Measurements from ENCODE around the gene CCDC154. TPM values are rescaled to one million over a fixed set of nuclear protein-coding genes. Genes with fewer than 3 reads are reported as not detected.
"Not testable (repeated sequence)": the region's sequence is repeated elsewhere in the genome, so short reads cannot be mapped to it uniquely, and the experiment has no call there.

CCDC154 gene
- total RNA-seq, 1 experiment from 2014 or later, result 0.40 TPM

DNA sequence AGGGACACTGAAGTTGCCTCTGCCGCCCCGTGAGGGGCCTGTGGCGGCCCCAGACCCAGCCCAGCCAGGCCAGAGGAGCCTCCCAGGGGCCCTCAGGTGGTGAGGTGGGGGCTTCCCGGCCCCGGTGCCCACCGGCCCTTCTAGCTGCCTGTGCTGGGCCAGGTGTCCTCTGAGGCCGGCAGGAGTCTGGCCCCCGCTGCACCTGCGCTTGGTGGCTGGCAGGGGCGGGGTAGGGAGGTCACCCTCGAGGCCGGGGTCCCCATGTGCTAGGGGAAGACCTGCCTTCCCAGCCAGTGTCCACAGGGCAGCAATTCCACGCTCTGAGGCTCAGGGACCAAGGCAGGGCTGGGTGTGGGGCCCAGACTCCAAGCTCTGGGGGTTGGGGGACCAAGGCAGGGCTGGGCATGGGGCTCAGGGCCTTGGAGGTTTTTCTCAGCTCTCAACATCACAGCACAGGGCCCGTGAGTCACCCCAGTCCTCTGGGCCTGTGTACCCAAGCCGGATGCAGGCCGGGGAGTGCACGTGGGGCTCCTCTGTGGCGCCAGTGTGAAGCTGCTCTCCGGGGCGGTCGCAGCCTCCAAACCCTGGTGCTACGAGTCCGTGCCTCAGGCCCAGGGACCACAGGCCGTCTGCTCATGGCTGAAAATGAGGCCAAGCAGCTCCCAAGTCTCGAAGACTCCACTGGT lies 1.3 kb upstream of the CCDC154 start:
- no peak for DNase-seq (ENCODE audit: low read depth, low spot score)
- in situ Hi-C loops (cut with HindIII; ENCODE audit: low pct_unique_long_range_greater_than_20kb, low sequenced_read_pairs), result no loop called here

DNA sequence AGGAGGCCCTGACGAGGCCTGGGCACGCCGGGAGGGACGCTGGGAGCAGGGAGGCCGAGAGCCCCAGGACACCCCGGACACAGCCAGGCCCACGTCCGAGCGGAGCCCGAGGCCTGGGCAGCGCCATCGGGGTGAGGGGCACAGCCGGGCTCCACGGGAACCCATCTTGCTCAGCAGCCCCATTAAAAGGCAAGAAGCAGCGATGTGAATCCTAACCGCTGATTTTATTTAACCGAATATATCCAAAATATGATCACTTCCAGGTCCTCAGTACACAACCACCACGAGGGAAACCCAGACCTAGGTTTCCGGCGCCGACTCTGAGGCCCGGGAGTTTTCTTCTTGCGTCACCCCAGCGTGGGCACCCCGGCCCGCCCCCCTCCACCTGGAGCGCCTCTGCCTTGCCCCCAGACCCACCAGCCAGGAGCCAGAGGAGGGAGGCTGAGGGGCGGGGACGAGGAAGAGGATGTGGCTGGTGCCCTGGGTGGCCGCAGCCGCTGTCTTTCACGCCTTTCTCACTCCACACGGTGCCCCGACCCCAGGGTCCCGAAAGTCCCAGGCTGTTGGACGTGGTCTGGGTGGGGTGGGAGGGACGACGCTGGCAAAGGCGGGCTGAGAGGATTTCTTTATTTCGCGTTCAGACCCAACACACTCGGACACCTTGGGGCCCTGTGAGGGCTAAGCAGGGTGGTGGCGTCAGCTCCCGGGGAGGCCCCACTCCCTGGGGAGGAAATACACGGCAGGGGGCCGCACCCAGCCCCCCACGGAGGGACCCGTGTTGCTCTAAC lies 568 bp upstream of the CCDC154 start:
- in situ Hi-C loops (cut with HindIII; ENCODE audit: low pct_unique_long_range_greater_than_20kb, low sequenced_read_pairs), result no loop called here
- DNase-seq (ENCODE audit: low read depth, low spot score), result no peak

GRCh38 chr16:1443403-1443973 lies 868 bp downstream of the CCDC154 start:
- in situ Hi-C loops (cut with HindIII; ENCODE audit: low pct_unique_long_range_greater_than_20kb, low sequenced_read_pairs), result no loop called here
- DNase-seq (ENCODE audit: low read depth, low spot score), result no peak

DNA sequence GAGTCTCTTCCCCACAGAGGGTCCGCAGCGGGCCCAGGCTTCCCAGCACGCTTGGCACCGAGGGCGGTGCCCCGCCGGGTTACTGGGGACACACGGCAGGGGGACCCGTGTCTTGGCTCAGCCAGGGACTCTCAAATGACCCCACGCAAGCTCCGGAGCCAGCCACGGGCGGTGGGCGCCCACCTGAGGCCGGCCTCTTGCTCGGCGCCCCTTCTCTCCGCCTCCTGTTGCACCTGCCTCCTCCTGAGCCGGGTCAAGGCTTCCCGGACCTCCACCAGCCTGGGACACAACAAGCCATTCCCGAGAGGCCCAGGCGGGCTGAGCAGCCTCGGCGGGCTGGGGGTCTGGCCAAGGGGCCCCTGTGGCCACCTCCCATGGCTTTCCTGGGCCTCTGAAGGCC lies 1.7 kb downstream of the CCDC154 start:
- DNase-seq (ENCODE audit: low read depth, low spot score), result no peak
- in situ Hi-C loops (cut with HindIII; ENCODE audit: low pct_unique_long_range_greater_than_20kb, low sequenced_read_pairs), result no loop called here

DNA sequence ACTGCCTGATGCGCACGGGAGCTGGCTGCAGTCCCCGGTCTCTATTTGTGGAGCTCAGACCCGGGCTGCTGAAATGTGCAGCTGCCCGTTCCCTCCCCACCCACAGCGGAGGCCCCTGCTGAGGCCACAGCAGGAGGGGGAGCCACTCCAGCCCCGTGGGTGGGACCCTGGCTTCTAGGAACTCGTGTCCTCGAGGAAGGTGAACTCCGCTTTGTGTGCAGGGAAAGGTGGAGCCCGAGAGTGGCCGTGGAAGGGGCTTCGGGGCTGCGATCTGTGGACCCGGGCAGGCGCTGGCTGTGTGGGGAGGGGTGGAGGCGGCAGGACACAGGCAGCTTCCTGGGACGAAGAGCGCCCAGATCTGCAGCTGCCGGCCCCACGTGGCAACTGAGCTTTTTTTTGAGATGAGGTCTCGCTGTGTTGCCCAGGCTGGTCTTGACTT lies 2.9 kb downstream of the CCDC154 start:
- no peak for DNase-seq (ENCODE audit: low read depth, low spot score)
- in situ Hi-C loops (cut with HindIII; ENCODE audit: low pct_unique_long_range_greater_than_20kb, low sequenced_read_pairs), result no loop called here

DNA sequence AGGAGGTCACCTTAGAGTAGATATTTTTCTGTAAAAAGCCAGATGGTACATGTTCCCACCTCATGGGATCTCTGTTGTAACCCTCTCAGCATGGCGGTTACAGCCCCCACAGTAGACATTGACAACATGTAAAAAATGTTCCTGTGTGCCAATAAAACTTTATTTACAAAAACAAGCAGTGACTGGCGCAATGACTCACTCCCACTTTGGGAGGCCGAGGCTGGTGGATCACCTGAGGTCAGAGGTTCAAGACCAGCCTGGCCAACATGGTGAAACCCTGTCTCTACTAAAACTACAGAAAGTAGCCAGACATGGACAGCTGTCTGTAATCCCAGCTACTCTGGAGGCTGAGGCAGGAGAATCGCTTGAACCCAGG lies 4.7 kb downstream of the CCDC154 start:
- in situ Hi-C loops (cut with HindIII; ENCODE audit: low pct_unique_long_range_greater_than_20kb, low sequenced_read_pairs); DNase-seq (ENCODE audit: low read depth, low spot score): not testable (repeated sequence)

DNA sequence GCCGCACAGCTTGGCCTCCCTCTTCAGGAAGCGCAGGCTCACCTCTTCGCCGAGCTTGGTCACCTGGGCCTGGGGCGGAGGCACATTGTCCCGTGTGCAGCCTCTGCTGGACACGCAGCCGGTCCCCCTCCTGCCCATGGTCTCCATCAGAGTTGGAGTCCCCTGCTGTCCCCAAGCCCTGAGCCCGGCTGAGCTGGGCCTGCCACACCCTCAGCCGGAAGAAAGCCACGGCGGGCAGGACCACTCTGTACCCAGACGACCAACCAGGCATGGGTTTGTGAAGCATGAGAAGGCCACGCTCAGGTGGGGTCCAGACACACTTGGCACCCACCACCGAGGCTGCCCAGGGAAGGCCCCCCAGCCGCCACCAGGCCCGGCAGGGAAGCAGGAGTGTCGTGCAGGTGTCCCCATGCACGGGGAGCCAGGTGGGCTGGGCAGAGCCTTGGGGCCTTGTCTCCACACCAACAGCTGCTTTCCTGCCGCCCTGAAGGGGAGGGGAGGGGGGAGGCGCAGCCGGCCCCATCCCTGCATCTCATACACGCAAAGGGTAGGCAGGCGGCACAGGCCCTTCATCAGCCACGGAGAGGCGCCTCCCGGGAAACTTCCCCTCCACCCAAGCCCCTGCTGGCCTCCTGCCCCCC lies 5.2 kb downstream of the CCDC154 start:
- in situ Hi-C loops (cut with HindIII; ENCODE audit: low pct_unique_long_range_greater_than_20kb, low sequenced_read_pairs), result no loop called here
- DNase-seq (ENCODE audit: low read depth, low spot score), result no peak

DNA sequence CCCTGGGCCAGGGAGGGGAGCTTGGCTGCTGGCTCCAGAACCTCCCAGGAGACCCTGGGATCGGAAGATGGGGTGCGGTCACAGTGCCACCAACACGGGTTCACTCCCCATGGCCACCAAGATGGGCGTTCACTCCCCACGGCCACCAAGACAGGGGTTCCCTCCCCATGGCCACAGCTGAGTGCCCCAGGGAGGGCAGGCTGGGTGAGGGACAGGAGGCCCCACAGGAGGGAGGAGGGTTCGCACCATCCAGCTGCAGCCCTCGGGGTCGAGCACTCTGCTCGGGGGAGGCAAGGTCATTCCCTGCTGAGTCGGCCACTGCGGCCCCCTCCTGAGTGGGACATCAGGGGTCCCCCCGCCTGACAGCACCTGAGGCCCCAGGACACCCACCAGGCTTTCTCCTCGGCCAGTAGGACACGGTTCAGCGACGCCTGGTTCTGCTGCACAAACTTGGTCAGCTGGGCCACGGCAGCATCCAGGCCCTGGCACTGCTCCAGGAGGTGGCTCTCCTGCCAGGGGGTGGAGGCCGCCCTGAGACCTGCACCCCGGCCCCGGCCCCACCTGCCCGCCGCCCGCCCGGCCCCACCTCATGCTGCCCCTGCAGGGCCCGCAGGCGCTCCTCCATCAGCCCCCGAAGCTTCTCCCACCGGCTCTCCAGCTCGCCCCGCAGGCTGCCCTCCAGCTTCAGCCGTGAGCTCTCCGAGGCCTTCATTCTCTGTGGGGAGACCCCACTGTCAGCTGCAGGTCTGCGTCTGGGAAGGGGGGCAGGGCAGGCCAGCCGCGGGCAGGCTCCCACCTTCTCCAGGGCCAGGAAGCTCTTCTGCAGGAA lies 5.9 kb downstream of the CCDC154 start:
- in situ Hi-C loops (cut with HindIII; ENCODE audit: low pct_unique_long_range_greater_than_20kb, low sequenced_read_pairs), result no loop called here
- DNase-seq (ENCODE audit: low read depth, low spot score), result no peak

GRCh38 chr16:1437606-1438005 lies 6.8 kb downstream of the CCDC154 start:
- no peak for DNase-seq (ENCODE audit: low read depth, low spot score)
- in situ Hi-C loops (cut with HindIII; ENCODE audit: low pct_unique_long_range_greater_than_20kb, low sequenced_read_pairs), result no loop called here

DNA sequence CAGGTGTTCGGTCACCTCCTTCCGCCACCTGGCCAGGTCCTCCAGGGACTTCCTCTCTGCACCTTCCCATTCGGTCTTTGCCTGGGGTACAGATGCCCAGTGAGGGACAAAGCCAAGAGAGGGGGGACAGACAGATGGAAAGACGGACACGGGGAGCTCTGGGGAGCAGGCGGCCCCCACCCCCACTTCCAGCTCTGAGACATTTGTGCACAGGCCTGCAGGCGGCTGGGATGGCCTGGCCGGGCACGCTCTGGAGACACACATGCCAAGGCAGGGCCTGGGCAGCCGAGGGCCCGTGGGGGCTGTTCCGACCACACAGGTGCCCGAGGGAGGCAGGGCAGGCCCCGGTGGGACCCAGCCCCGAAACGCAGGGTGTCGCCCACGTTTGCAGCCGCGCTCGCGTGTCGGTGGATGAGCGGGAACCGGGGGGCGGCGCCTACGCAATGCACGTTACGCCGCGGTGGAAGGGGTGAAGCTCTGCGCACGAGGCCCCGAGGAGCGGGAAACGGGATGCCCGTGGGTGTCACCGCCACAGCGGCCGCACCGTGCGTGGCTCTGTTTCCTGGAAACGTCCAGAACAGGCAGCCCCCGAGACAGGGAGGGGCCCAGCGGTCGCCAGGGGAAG lies 7.5 kb downstream of the CCDC154 start:
- in situ Hi-C loops (cut with HindIII; ENCODE audit: low pct_unique_long_range_greater_than_20kb, low sequenced_read_pairs), result no loop called here
- no peak for DNase-seq (ENCODE audit: low read depth, low spot score)

DNA sequence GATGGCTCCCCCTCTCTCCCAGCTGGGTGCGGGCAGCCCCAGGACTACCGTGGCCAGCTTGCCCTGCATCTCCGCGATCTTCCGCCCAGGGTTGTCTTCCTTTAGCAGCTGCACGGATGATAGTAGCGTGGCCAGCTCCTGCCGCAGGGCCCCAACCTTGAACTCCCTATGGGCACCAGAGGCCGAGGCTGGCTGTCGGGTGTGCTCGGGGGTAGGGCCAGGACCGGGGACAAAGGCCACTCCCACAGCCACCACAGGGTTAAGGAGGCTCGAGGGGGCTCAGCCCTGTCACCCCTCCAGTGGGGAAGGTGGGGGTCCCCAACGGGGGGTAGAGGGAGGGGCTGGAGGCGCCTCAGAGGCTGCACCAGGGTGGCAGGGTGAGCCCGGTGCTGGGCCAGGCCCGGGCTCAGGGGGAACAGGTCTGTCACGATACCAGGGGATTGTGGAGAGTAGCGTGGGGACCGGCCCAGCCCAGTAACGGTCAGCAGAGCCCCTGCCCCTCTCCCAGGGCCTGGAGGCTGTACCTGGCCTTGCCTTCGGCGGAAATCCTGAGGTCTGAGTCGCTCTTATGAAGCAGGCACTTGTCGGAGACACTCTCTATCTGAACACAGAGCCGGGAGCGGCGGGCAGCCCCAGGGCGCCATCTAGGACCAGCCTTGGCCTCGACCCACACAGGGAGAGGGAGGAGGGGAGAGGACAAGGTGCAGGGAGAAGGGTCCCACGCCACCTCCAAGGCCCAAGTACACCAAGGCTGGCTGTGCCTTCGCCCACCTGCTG lies 8.2 kb downstream of the CCDC154 start:
- DNase-seq (ENCODE audit: low read depth, low spot score), result no peak
- in situ Hi-C loops (cut with HindIII; ENCODE audit: low pct_unique_long_range_greater_than_20kb, low sequenced_read_pairs), result no loop called here

DNA sequence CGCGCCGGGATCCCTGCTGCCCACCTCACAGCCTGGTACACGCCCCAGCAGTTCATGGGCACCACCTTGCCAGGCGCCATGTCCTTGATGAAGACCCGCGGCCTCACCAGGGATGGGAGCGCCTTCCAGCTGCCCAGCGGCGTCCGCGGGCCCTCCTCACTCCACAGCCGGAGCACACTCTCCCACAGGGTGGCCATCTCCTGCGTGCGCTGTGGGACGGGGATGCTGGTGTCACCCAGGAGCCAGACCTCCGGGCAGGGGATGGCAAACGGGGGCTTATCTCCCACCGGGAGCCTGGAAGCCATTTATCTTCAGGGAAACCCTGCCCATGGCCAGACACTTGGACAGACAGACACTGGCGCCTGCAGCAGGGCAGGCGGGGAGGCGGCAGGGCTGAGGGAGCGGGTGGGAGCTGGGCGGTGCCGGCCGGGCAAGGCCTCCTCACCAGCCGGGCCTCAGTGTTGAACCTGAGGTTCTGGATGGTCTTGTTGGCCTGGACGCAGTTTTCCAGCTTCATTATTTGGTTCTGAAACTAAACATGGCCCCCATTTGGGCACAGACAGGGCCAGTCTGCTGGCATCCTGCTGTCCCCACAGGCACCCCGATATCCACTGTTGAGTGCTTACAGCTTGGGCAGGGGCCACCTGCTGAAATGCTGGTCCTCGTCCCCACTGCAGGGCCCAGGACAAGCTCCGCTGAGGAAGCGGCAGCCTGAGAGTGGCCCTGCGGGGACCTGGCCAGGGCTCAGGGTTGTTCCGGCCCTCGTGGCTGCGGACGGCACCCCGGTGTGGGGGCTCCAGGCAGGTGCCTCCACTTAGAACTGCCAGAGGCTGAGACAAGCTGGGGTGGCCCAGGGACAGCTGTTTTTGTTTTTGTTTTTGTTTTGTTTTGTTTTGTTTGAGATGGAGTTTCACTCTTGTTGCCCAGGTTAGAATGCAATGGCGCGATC lies 9.4 kb downstream of the CCDC154 start:
- in situ Hi-C loops (cut with HindIII; ENCODE audit: low pct_unique_long_range_greater_than_20kb, low sequenced_read_pairs), result no loop called here
- DNase-seq (ENCODE audit: low read depth, low spot score), result no peak

GRCh38 chr16:1433756-1434155 lies 10.6 kb downstream of the CCDC154 start:
- DNase-seq (ENCODE audit: low read depth, low spot score), result no peak
- in situ Hi-C loops (cut with HindIII; ENCODE audit: low pct_unique_long_range_greater_than_20kb, low sequenced_read_pairs), result no loop called here

GRCh38 chr16:1433263-1433560 lies 11.1 kb downstream of the CCDC154 start:
- no peak for DNase-seq (ENCODE audit: low read depth, low spot score)
- in situ Hi-C loops (cut with HindIII; ENCODE audit: low pct_unique_long_range_greater_than_20kb, low sequenced_read_pairs), result no loop called here

GRCh38 chr16:1432388-1433262 lies 11.7 kb downstream of the CCDC154 start:
- DNase-seq (ENCODE audit: low read depth, low spot score), result no peak
- in situ Hi-C loops (cut with HindIII; ENCODE audit: low pct_unique_long_range_greater_than_20kb, low sequenced_read_pairs), result no loop called here

All from SK-MEL-5 (cell line).